ENCODE measurements around the gene NDST1.

NDST1 gene

GRCh38 chr5:150598821-150599273 lies 90.9 kb downstream of the NDST1 start:
- no peak for TF ChIP-seq CTCF (conservative IDR thresholded peaks at IDR 0.05; ENCODE audit: low read depth)
- CTCF ChIA-PET: interaction anchor here (0.6 to 1.3 kb wide), 4 partner anchors 20 to 102 kb away, joined by 3 to 4 read pairs (median 4); partner anchors contain the start of gene RBM22
- peak; percentile 92 for DNase-seq (ENCODE audit: low spot score)
- H3K27ac ChIP-seq: peak overlapping the region; percentile 81
- POLR2A ChIA-PET (ENCODE audit: low non-redundant PET): no interaction called here

- TF ChIP-seq CTCF (conservative IDR thresholded peaks at IDR 0.05; ENCODE audit: low read depth): no peak
- CTCF ChIA-PET: interaction anchor here (0.6 to 1.3 kb wide), 3 partner anchors 20 to 101 kb away, joined by 3 to 4 read pairs (median 3); partner anchors contain the start of gene RBM22
- POLR2A ChIA-PET (ENCODE audit: low non-redundant PET): no interaction called here
- H3K27ac ChIP-seq: peak overlapping the region; percentile 81
- DNase-seq (ENCODE audit: low spot score): no peak
Observed at GRCh38 chr5:150599281-150599680, 91.3 kb downstream of the NDST1 start.

DNA sequence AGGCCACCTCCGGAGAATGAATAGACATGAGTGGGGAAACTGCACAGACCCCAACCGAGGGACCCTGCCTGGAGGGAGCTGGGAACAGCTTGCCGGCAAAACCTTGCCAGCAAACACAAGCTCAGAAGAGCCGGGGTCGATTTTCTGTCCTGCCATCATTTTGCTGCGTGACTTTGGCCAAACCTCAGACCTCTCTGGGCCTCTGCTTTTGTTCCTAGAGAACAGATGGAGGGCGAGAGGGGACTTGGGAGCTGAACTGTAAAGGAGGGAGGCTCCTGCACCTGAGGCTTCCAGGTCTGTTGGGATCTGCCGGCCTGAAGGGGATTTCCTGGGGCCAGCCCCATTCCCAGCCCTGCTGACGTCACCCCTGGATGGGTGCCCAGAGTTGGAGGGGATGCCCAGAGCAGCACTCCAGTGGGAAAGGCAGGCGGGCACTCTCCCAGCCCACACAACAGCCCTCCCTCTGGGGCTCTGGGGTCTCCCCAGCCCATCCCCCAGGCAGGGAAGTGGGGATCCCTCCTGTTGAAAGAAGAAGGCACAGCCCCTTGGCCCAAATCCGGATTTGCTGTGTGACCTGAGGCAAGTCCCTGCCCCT lies 92.1 kb downstream of the NDST1 start:
- POLR2A ChIA-PET (ENCODE audit: low non-redundant PET): no interaction called here
- CTCF ChIA-PET: no interaction called here
- peak; percentile 98 for DNase-seq (ENCODE audit: low spot score)
- no peak for TF ChIP-seq CTCF (conservative IDR thresholded peaks at IDR 0.05; ENCODE audit: low read depth)
- peak overlapping the region; percentile 81 for H3K27ac ChIP-seq

DNA sequence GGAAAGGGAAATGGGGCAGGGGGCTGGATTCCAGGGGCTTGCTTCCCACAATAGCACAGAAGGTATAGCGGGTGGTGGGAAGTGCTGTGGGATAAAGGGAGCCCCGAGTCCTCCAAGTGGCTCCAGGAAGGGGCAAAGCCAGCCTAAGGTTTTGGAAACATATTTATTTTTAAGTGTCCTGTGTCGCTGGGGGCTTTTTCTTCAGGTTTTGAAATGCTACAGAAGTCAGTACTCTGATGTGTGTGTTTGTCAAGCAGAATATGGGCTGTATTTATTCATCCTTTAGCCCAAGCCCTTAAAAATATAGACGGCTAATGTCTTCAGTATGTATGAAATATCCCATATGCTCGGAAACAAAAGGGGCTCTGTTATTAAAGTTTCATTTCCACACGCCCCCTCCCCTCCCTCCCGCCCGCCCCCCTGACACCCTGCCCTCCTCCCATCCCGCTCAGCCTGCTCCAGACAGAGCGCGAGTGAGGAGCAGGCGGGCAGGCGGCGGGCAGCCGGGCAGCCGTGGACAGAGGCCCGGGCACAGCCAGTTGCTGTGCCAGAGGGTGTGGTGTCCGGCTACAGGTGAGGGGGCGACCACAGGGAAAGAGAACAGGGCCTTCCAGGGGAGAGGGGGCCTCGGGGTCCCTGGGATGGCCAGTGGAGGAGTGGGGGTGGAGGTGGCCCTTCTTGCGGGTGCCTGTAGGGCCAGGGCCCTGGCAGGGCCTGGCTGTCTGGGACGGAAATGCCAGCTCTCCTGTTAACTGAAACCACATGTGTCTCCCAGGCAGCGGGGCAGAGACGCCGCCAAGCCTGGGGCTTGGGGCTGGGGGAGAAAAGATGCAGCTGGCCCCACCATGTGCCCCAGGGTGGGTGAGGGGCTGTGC lies 92.9 kb downstream of the NDST1 start:
- peak overlapping the region; percentile 81 for H3K27ac ChIP-seq
- TF ChIP-seq CTCF (conservative IDR thresholded peaks at IDR 0.05; ENCODE audit: low read depth): no peak
- no peak for DNase-seq (ENCODE audit: low spot score)
- POLR2A ChIA-PET (ENCODE audit: low non-redundant PET): no interaction called here
- CTCF ChIA-PET: interaction anchor here (0.6 kb wide), 1 partner anchor 9 kb away, joined by 4 read pairs; no protein-coding TSS in a partner anchor

GRCh38 chr5:150601491-150602345 lies 93.8 kb downstream of the NDST1 start:
- H3K27ac ChIP-seq: peak overlapping the region; percentile 81
- DNase-seq (ENCODE audit: low spot score): no peak
- no peak for TF ChIP-seq CTCF (conservative IDR thresholded peaks at IDR 0.05; ENCODE audit: low read depth)
- ChIA-PET POLR2A (ENCODE audit: low non-redundant PET) (no interaction called here), CTCF (interaction anchor here (0.5 to 1.2 kb wide), 5 partner anchors 8 to 694 kb away, joined by 3 to 4 read pairs (median 4); no protein-coding TSS in a partner anchor)

GRCh38 chr5:150603052-150603451 lies 95.1 kb downstream of the NDST1 start:
- DNase-seq (ENCODE audit: low spot score): no peak
- CTCF ChIA-PET: interaction anchor here (0.7 to 1.4 kb wide), 2 partner anchors 10 to 18 kb away, joined by 3 read pairs; no protein-coding TSS in a partner anchor
- H3K27ac ChIP-seq: no peak overlapping the region
- no peak for TF ChIP-seq CTCF (conservative IDR thresholded peaks at IDR 0.05; ENCODE audit: low read depth)
- POLR2A ChIA-PET (ENCODE audit: low non-redundant PET): no interaction called here
